Measurements from ENCODE around the gene UPF2. TPM values are rescaled to one million over a fixed set of nuclear protein-coding genes. Genes with fewer than 3 reads are reported as not detected.

UPF2 gene
- total and polyA plus RNA-seq, 10 of the 15 experiments (the other 5 are each of a cell fraction or from before 2014, with no cell fraction given): 21.0 to 44.4 (median 25.9) TPM

GRCh38 chr10:11902646-11903045 lies 140.0 kb downstream of the UPF2 start:
- DNase-seq (ENCODE audit: low read depth, low spot score) (no peak), ATAC-seq (no peak), FAIRE-seq (no peak)
- in situ Hi-C loops (cut with MboI): no loop called here
- Histone ChIP-seq H2AFZ (ENCODE audit: control insufficient read depth, low read depth, low read length) (no peak overlapping the region), H3K79me2 (ENCODE audit: control insufficient read depth, insufficient read depth, low read length) (no peaks in the 10 kb centered on the region), H3K4me3 (no peak overlapping the region), H4K20me1 (ENCODE audit: control insufficient read depth, insufficient read depth) (no peaks in the 10 kb centered on the region), H3K27ac (ENCODE audit: control insufficient read depth, insufficient read depth) (no peak overlapping the region), H3K27me3 (replicated peaks in 1 of 2; ENCODE audit: control insufficient read depth in 2 of 2, insufficient read depth in 2 of 2, low read length in 1 of 2) (no peaks in the 10 kb centered on the region), H3K4me2 (ENCODE audit: control insufficient read depth, insufficient read depth) (no peak overlapping the region), H3K36me3 (ENCODE audit: control insufficient read depth in 2 of 2, insufficient read depth in 2 of 2, low read length in 1 of 2) (no peaks in the 10 kb centered on the region), H3K4me1 (ENCODE audit: control insufficient read depth, insufficient read depth, low read length) (peaks cover 3% of the 10 kb centered on the region; the same call in 1 of the 2 replicates), H3K9ac (ENCODE audit: control insufficient read depth, insufficient read depth, low read length) (no peak overlapping the region), H3K9me3 (replicated peaks; ENCODE audit: control insufficient read depth, insufficient read depth, low read length) (no peaks in the 10 kb centered on the region)
- no TSS peak for BruUV-seq (replicated peaks)
- ChIA-PET CTCF (interaction anchor here (0.8 kb wide), 1 partner anchor 48 kb away, joined by 3 read pairs; no protein-coding TSS in a partner anchor), POLR2A (no interaction called here), RAD21 (ENCODE audit: unreplicated experiment) (no interaction called here), SMC1A (ENCODE audit: uncharacterized antibody, unreplicated experiment) (no interaction called here)
- intact Hi-C loops (cut with micrococcal nuclease; ENCODE audit: unreplicated experiment): no loop called here
- WGBS (ENCODE audit: insufficient coverage, insufficient replicate concordance, low lambda C conversion rate, missing lambda C conversion rate): 66% methylated on average over 7 of the region's 7 CpGs
- no peak for TF ChIP-seq ZNF687 (IDR thresholded peaks at IDR 0.05)
- TF ChIP-seq ZNF274 (IDR thresholded peaks at IDR 0.05; ENCODE audit: insufficient read depth, insufficient read length): no peak
- no peak for TF ChIP-seq IRF4 (IDR thresholded peaks at IDR 0.05; ENCODE audit: low read depth, low read length)
- no peak for TF ChIP-seq JUND (IDR thresholded peaks at IDR 0.05; ENCODE audit: low read depth, low read length)
- TF ChIP-seq WRNIP1 (IDR thresholded peaks at IDR 0.05; ENCODE audit: borderline replicate concordance, low read depth, low read length): no peak
- no peak for TF ChIP-seq RAD51 (IDR thresholded peaks at IDR 0.05)
- TF ChIP-seq TARDBP (IDR thresholded peaks at IDR 0.05; ENCODE audit: borderline replicate concordance): no peak
- TF ChIP-seq KAT2A (conservative IDR thresholded peaks at IDR 0.05; ENCODE audit: control insufficient read depth, low read depth, low read length): no peak
- TF ChIP-seq SUPT20H (IDR thresholded peaks at IDR 0.05; ENCODE audit: borderline replicate concordance, control insufficient read depth, low read depth, low read length): no peak
- no peak for TF ChIP-seq GATAD2B (conservative IDR thresholded peaks at IDR 0.05; ENCODE audit: low read depth)
- no peak for TF ChIP-seq ESRRA (IDR thresholded peaks at IDR 0.05; ENCODE audit: low read length)
- no peak for TF ChIP-seq PAX5 (IDR thresholded peaks at IDR 0.05; ENCODE audit: borderline replicate concordance, low read depth, low read length)

Measured in GM12878 (cell line).